ENCODE data around the gene HYKK. TPM values are rescaled to one million over a fixed set of nuclear protein-coding genes. Genes with fewer than 3 reads are reported as not detected.
A peak's percentile ranks its signal among the peaks of the same experiment; 100 is the strongest.

HYKK gene
- total and polyA plus RNA-seq, 9 of the 15 experiments (the other 6 are each of a cell fraction or from before 2014, with no cell fraction given) = 1.9 to 6.1 (median 4.3) TPM

- TF ChIP-seq E2F8 (IDR thresholded peaks at IDR 0.05; ENCODE audit: low read depth, partially characterized antibody) = no peak
- no peak for TF ChIP-seq POLR2H (tag; IDR thresholded peaks at IDR 0.05; ENCODE audit: low read depth)
Measured at GRCh38 chr15:78501857-78502256, 5.5 kb upstream of the HYKK start (continued).

- BruUV-seq (replicated peaks) = no TSS peak
- H3K9ac ChIP-seq (ENCODE audit: insufficient read depth in 1 of 2, low read depth in 2 of 2, low read length in 2 of 2) = no peak overlapping the region
- ChIA-PET CTCF (ENCODE audit: low intra/inter-chr PET ratio) (no interaction called here), POLR2A (interaction anchor here (1.0 to 1.5 kb wide), 2 partner anchors 37 to 58 kb away, joined by 3 to 8 read pairs; partner anchors contain the start of gene PSMA4)
- no peaks in the 10 kb centered on the region for H3K27me3 ChIP-seq (ENCODE audit: control insufficient read depth in 2 of 2, insufficient read depth in 2 of 2, low read length in 2 of 2)
- no peaks in the 10 kb centered on the region for H3K9me1 ChIP-seq (ENCODE audit: control insufficient read depth, insufficient read depth, low read length)
- in situ Hi-C loops (cut with MboI) (no loop called here), intact Hi-C loops (cut with micrococcal nuclease) (no loop called here)
- peaks cover 33% of the 10 kb centered on the region for H3K36me3 ChIP-seq (ENCODE audit: control insufficient read depth, insufficient read depth, low read length)
- H3K4me2 ChIP-seq (ENCODE audit: insufficient read depth, low read length) = no peak overlapping the region
- H3K27ac ChIP-seq (ENCODE audit: extremely low read depth, low read depth, low read length) = no peak overlapping the region
- no peak overlapping the region for H3K4me3 ChIP-seq
- ATAC-seq (no peak), FAIRE-seq (no peak), DNase-seq (ENCODE audit: extremely low read depth in 1 of 4, low spot score in 3 of 4) (no peak)
- H3K9me3 ChIP-seq (replicated peaks; ENCODE audit: control insufficient read depth, insufficient read depth, low read depth, low read length) = no peaks in the 10 kb centered on the region; the same call in 1 of the 2 replicates
- no peaks in the 10 kb centered on the region for H3K79me2 ChIP-seq (ENCODE audit: control insufficient read depth, insufficient read depth, low read length)
- H4K20me1 ChIP-seq (replicated peaks; ENCODE audit: control insufficient read depth, insufficient read depth, low read length) = no peaks in the 10 kb centered on the region
- WGBS (ENCODE audit: insufficient coverage, low coverage, missing lambda C conversion rate) = 95% methylated on average over 2 of the region's 2 CpGs
- no peak overlapping the region for H2AFZ ChIP-seq (ENCODE audit: low read depth, low read length)
- H3K4me1 ChIP-seq (replicated peaks in 1 of 2; ENCODE audit: control insufficient read depth in 2 of 2, insufficient read depth in 2 of 2, low read length in 2 of 2) = peaks cover 0 to 6% of the 10 kb centered on the region in 2 experiments; a peak in 3 of 5 replicates
- TF ChIP-seq ZNF121 (CRISPR knock-in tag; conservative IDR thresholded peaks at IDR 0.05) (peak; percentile 83), ZNF57 (CRISPR knock-in tag; IDR thresholded peaks at IDR 0.05) (no peak), RBM25 (IDR thresholded peaks at IDR 0.05; ENCODE audit: low read depth, low read length, severe bottlenecking) (peak; percentile 11)
Measured at GRCh38 chr15:78502641-78503040, 4.7 kb upstream of the HYKK start.
